ENCODE data around the gene C3orf22.

C3orf22 gene

DNA sequence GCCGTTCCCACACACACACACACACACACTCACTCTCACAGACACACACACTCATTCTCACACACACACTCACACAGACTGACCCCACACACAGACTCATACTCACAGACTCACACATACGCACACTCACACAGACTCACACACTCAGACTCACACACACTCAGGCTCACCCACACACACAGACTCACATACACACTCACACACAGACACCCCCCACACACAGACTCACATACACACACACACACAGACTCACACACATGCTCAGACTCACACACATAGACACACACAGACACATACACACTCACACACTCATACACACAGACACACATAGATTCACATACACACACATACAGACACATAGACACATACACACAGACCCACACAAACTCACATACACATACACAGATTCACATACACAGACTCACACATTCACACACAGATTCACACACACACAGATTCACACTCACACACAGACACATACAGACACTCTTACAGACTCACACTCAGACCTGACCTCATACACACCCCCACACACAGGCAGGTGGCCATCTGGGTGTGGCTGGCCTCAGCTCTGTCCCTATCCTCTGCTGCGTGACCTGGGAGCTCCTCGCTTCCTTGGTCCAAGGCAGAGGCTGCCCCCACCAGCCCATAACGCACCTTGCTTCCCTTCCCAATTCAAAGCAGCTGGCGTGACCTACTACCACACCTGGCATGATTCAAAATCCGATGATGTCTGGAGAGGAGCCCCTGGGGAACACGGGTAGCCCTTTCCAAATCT, 1.9 kb downstream of the C3orf22 start:
- DNase-seq = no peak

DNA sequence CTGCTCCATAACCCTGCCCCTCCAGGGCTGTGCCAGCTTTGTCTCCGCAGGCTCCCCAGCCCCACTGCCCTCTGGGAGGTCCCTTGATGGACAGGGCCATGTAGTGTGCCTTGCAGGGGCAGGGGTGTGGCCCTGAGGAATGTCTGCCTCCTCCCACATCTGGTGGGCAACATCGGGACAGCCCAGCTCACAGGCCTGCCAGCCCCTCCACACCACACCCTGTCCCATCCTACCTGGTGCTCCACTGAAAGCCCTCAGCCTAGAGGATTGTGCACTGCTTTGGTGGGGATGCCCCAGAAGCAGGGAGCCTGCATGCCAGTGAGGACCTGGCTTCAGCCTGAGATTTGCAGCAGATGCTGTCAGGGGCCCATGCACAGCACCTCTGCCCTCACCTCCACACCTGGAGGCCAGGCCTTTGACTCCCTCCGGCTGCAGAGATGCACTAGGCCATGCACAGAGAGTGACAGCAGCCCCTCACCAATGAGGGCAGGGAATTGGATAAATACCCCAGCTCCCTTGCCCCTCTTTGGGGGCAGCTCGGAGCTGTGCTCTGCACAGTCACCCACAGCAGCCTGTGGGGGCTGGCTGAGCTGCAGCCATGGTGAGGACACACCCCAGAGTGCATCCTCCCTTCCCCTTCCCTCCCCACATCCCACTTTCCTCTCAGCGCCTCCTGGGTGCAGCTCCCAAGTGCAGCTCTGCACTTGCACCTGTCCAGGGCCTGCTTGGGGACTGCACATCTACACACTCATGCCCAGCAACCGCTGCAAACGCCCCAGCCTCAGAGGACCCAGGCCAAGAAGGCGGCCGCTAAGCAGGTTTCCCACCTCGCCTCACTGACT, 2.7 kb downstream of the C3orf22 start:
- no peak for DNase-seq

DNA sequence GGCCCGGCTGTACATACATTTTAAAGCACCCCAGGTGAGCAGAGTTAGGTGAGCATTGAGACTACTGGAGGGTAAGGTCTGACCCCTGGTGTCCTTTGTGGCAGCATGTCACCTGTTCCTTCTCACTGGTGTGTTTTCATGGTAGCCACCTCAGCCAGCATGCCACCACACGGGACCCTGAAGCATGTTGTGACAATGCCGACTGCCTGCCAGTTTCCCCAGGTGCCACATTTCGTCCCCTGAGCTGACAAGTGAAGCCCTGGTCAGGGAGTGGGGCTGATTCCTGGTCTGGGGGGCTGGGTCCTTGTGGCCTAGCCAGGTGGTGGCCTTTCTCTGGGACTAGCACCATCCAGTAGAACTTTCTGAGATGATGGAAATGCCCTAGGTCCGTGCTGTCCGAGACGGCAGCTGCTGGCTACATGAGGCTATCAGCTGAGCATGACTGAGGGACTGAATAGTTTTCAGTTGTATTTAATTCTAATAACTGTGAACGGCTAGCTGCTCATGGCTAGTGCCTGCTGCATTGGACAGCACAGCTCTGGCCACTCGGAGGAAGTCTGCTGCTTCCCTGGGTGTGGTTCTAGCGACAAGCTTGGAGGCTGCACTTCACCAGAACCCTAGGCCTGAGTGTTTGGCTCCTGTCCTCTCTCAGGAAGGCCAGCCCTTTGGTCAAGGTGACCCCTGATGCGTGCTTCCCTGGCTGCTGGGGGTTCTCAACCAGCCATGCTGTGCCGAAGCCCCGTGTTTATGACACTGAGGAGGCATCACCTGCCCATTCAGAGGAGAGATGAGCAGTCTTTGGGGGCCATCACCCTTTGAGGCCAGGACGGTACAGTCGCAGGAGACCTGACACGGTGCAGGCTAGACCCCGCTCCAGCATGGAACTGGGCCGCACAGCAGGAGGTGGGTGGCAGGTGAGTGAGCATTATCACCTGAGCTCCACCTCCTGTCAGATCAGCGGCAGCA, 3.9 kb downstream of the C3orf22 start:
- DNase-seq = no peak

DNA sequence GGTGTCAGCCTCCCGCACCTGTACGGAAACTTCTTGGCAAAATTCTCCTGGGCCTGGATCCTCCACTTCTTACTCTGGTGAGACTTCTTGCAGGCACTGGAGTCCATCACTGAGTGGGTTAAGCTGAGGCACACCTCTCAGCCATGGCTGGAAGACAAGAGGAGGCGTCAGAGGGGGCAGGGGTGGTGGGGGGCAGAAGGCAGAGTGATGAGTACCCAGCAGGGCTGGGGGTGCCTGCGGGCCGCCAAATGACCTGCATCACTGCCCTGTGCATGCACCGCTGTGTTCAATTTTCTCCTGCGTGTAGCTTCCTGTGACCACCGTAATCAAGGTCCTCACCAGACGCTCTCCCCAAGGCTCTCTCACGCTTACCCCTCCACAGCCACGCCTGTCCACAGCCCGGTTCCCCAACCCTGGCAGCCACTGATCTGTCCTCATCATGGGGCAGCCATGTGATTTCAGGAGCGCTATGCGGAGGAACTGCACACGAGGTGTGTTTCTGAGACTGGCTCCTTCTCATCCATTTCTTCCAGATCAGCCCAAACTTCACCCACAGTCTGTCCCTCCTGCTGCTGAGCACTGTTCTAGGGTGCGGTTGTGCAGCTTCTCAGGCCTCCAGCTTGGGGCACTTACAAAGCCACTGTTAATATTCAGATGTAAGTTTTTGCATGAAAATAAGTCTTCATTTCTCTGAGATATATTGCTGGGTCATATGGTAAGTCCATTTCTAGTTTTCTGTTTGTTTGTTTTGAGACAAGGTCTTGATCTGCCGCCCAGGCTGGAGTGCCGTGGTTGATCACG, 5.2 kb downstream of the C3orf22 start:
- no peak for DNase-seq

DNA sequence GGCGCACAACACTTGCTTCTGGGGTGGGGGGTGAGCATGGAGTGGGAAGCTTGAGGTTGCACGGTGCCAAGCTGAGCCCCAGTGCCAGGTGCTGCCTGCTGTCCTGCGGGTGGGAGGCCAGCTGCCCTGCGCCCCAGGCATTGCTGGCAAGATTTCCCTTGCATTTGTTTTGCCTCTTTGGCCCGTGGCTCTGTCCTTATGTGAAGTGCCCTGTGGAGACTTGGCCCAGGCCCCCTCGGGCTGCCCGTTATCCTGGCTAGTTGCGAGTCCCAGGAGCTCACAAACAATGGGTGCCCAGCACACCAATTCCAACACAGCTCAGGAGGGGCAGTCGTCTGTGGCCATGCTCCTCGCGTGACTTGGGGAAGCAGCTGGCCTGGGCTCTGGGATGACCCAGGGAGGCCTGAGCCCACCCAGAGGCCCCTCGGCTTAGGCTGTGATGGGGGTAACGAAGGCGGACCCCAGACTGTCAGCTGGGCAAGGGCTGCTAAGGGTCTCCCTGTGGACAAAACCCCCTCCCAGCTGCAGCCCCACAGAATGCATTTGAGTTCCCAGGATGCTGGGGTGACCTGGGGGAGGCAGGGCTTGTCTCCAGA, 5.9 kb downstream of the C3orf22 start:
- no peak for DNase-seq

DNA sequence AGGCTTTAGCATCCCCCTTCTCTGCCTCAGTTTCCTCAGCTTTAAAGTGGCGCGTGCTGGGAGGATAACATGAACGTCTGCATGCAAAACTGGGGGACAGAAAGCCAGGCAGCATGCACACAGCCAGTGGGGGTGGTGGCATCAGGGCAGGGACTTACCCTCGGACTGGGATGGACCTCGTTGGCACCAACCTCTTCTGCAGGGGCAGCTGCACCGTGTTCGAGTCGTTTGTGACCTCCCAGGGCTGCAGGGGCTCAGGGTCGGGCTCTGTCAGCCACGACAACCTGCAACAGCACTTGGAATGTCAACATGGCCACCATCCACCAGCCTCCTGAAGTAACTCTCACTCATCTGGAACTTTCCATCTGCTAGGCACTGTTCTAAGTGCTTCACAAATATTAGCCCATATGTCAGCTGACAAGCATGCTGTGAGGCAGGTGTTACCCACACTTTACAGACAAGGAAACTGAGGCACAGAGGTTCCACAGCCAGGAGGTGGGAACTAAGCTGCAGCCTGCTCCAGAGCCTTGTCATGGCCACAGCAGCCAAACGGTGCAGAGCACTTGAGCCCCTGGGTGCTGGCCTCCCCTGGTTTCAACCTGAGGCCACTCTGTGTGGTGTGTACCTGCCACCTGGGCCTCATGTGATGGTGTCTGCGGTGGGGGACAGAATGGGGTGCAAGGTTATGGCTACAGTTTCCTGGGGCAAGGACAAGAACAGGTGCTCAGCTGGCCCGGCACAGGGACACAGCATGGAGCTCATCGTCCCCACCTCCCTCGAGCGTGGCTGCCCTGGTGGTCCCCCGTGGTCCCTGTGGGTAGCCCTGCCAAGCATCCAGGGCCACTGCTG, 6.7 kb downstream of the C3orf22 start:
- no peak for DNase-seq

DNA sequence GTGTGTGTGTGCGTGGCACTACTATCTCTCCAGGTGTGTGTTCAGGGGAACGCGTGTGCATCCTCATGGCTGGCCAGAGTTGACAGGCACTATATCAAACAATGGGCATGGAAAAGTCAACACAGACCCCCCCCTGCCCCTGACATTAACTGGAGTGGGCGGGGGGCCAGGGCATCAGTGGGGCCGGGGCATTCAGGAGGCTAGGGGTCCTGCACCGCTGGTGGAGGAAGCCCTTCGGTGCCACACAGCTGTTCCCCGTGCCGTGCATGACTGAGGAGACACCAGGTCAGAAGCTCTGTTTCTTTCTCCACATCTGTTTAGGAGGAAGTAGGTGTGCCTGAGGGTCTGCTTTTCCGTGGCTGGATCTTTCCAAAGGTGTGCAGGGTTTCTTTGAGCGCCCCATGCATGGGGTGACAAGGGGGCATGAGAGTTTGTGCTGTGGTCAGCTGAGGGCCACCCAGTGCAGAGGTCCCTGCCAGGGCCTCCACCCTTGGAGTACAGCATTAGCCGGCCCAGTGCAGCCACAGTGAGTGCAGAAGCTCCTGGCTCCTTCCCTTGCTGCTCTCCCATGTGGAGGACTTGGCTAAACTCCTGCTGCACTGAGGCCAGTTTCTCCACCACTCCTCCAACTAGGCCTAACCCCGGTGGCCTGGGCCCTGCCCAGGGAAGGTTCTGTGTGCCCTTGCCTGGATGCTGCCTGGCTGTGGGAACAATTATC, 7.5 kb downstream of the C3orf22 start:
- no peak for DNase-seq

DNA sequence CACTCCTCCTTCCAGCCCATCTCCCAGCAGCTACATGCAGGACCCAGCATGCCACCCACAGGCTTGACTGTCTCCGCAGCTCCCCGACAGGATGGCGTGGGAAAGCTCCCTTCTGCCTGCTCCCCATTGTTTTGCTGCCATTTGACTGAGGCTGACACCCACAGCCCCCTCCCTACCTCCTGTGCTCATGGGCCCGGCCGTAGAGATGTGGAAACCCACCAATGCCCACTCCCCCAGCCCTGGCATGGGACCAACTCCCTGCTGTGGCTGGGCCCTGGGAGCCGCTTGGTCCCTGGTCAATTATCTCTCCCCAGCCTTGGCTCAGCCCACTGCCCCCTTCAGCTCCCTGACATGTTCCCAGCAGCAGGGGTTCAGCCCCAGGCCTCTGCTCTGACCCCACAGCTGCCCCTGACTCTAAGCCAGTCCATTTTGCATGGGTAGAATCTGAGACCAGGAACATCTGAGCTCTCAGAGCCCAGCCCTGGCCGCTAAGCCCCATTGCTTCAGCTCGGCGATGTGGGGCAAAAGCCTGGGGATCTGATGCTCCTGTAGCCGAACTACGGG, 8.2 kb downstream of the C3orf22 start:
- no peak for DNase-seq

DNA sequence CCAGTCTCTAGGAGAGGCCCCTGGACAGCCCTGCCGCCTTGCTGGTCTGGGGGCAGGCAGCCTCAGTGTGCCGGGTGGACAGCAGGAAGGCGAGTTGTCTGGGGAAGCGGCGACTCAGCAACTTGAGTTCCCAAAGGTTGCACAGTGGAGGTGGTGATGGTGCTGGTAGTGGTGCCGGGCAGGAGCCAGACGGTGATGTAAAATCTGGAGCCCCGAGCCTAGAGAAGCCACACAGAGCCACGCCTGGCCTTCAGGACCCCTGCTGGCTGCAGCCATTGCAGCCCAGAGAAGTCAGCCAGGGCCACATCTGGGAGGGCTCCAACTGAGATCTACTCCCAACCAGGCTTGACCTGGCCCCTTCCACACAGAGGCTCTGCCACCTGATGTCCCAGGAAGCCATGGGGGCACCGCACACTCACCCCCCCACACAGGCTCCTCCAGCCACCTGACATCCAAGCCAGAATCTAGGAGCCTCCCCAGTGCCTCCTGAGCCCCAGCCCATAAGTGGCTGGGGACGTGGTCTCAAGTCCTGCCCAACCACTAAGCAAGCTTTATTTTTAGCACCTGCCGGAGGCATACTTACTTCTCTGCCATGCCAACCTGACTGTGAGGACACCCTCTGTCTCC, 8.8 kb downstream of the C3orf22 start:
- DNase-seq = no peak

DNA sequence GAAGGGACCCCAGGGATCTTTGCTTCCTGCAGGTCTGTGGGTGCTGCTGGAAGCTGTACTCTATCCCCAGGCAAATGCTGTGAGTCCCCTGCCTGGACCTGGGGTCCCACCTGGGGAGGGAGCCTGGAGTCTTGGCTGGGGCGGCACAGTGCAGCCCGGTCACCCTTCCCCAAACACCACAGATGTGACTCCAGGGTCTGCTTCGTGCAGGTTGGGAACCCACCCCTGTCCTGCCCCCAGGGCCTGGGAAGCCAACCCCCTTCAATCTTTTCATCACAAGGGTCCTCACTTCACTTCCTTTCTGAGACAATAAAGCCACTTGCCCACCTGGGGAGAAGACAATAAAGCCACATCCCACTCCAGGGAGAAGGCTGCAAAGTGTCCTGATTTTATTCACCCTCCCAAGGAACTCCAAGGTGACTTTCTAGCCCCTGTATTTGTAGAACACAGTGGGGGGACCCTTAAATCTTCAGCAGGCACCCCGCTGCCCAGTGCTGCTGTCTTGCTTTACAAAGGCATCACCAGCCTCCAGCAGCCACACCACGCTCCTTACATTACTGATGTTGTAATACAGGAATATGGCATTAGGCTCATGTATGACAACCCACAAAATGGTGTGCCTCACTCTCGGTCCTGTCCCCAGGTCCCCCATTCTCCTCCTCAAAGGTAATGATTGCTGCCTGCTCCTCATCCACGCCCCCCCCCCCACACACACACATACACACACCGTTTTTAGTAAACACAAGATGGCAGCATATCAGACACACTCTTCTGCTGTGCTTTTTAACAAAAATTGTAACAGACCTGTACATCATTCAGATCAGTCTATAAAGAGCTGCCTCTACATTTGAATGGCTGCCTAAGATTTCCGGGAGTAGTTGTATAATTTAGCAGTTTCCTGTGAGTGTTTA, 9.9 kb downstream of the C3orf22 start:
- no peak for DNase-seq

DNA sequence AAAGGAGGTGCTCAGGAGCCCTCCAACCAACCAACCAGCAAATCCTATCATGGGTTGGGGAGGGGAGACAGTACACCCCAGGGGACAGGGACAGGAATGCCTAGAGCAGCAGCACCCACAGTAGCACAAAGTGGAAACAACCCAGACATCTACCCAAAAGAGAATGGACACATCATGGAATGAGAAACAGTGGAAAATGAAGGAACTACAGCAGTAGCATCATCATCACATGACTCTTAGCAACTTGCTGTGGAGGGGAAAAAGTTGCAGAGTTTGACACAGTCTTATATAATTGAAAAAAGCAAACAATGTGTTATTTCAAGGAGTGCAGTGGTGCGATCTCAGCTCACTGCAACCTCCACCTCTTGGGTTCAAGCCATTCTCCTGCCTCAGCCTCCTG, 11.0 kb downstream of the C3orf22 start:
- DNase-seq = no peak

DNA sequence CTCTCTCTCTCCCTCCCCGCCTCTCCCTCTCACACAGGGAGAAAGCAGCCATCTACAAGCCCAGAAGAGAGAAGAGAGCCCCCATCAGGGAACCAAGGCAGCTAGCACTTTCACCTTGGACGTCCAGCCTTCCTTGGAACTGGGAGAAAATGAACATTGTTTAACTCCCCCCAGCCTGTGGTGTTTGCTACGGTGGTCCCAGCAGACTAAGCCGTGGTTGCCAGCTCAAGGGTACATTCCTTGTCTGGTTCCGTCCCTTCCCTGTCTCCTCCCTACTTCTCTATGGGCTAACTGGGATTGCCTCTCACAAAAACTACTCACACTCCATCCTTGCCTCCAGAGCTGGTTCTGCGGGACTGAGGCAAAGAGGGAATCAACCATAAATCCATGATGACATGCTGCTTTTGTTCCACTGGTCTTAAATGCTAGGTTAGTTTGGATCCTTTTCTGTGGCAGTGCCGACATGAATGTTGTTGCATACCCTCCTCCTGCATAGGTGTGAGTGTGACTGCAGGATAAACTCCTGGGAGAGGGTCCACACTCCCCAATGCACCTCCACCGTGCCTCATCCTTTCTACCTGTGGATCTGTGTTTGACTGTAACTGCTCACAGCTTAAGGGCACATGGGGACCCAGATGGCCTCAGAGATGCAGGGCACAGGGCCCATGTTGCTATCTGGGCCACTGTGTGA, 12.0 kb downstream of the C3orf22 start:
- no peak for DNase-seq

DNA sequence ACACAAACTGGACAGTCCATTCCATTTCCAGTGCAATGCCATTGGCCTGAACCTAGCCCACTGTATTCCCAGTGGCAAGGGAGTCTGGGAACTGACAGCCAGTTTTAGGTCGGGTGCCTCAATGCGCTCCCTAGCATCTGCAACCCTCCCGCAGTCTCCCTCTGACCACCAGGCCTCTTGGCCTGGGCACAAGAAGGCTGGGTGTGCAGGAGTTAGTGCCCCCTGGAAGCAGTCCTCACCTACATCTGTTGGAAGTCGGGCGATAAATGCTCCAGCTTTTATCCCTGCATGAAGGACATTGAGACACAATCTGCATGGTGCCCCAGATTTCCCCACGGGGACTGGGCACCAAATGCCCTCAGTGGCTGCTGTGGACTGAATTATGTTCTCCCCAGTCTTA, 12.7 kb downstream of the C3orf22 start:
- no peak for DNase-seq

DNA sequence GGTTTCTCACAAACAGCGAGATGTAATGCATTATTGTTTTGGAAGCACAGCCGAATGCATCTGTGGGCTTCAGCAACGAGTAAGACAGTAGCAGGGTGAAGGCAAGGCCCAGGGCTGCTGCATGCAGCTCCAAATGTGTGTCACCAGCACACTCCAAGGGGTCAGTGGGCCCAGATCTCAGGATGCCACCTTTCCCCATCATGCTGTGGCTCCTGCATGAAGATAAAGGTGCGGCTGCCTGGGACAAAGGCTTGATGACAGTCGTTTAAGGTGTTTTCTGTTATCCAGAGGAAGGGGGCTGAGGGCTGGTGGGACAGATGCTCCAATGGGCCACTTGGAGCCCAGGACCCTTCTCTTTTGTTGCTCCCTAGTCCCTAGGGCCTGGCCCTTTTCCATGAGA, 13.2 kb downstream of the C3orf22 start:
- DNase-seq = no peak

DNA sequence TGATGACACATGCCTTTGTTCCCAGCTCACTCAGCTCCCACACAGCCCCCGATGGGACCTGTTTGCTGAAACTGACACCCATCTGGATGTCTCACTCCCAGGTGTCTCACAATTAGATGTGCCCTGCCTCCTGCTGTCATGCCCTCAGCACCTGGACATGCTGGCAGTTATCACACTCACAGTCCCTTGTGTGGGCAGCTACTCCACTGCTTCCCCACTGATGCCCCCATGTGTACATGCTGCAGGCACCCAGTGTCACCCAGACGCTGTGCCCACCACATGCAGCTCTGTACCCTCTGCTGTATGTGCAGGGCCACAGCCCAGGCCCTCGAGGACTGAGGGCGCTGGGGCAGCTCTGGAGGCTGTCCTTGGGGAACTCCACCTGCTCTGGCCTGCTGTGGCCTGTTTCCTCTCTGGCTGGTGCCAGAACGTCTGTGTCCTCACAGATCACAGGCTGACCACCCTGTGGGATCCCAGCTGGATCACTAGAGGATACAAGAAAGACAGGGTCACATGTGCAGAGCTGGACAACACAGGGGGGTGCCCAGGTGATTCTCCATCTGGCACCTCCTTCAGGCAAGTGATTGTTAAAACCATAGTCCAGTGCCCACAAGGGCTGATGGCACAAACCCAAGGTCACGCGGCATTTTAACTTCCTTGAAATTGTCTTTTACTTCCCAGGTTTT, 14.0 kb downstream of the C3orf22 start:
- no peak for DNase-seq

DNA sequence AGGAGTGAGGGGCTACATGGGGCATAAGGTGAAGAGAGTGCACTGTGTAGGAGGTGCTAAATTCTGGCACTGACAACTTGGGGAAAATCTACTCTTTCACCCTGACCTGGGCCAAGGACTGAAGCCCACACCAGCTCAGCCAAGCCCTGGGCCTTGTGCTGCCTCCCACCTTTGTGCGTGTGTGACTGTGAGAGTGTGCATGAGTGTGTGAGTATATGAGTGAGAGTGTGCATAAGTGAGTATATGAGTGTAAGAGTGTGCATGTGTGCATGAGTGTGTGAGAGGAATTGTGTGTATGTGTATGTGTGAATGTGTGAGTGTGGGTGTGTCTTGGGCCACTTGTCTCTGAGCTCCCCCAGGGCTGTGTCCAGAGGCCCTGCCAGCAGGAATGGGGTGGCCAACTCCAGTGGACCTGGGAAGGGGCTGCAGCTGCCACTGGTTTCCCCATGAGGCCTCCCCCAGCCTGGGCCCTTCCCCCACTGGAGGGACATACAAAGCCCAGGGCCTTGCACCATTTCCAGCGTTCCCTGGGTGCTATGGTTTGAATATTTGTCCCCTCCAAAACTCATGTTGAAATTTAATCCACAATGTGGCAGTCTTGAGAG, 15.2 kb downstream of the C3orf22 start:
- no peak for DNase-seq

Data from NCI-H510A (cell line).